HL-60/S4 treated with phorbol 12-myristate 13-acetate at 8.2 ng/mL for 4 days and 3 days (cell line): ENCODE results near the gene CDX2.
"Not testable (repeated sequence)": the region's sequence is repeated elsewhere in the genome, so short reads cannot be mapped to it uniquely, and the experiment has no call there.

Experiments
- in situ Hi-C: fragments of 300-500 bp; cut with MboI; formaldehyde crosslinking; loops from 2 replicates; pipeline ENCODE4 v1.15.0; 2022; ENCODE audit warnings: low sequenced_read_pairs

CDX2 gene

GRCh38 chr13:27969082-27969865 lies at the start of gene CDX2:
TSS of gene CDX2 (minus strand) at chr13:27969315. CDS start at chr13:27969006, 309 bp downstream.
- in situ Hi-C loops, result loop anchor here (25.0 kb wide), 1 partner anchor 582 kb away; no protein-coding TSS in a partner anchor

- in situ Hi-C loops, result no loop called here
Observed at GRCh38 chr13:28014301-28014700, 45.2 kb upstream of the CDX2 start.

GRCh38 chr13:28013482-28013881 lies 44.4 kb upstream of the CDX2 start:
- in situ Hi-C loops, result no loop called here

- in situ Hi-C loops, result no loop called here
Observed at GRCh38 chr13:28012896-28013295, 43.8 kb upstream of the CDX2 start.

- in situ Hi-C loops, result no loop called here
Observed at GRCh38 chr13:28012383-28012782, 43.3 kb upstream of the CDX2 start.

- in situ Hi-C loops, result no loop called here
Observed at GRCh38 chr13:28010046-28010445, 40.9 kb upstream of the CDX2 start.

GRCh38 chr13:28005016-28005415 lies 35.9 kb upstream of the CDX2 start:
- in situ Hi-C loops, result not testable (repeated sequence)

- in situ Hi-C loops, result no loop called here
Observed at GRCh38 chr13:28002886-28003698, 34.0 kb upstream of the CDX2 start.

- in situ Hi-C loops, result no loop called here
Observed at GRCh38 chr13:28001837-28002473, 32.8 kb upstream of the CDX2 start.

GRCh38 chr13:28001049-28001448 lies 31.9 kb upstream of the CDX2 start:
- in situ Hi-C loops, result no loop called here

- in situ Hi-C loops, result no loop called here
Observed at GRCh38 chr13:28000567-28000966, 31.5 kb upstream of the CDX2 start.

- in situ Hi-C loops, result loop anchor here (25.0 kb wide), 1 partner anchor 1036 kb away; no protein-coding TSS in a partner anchor
Observed at GRCh38 chr13:27997904-27998522, 28.9 kb upstream of the CDX2 start.

- in situ Hi-C loops, result loop anchor here (25.0 kb wide), 1 partner anchor 1030 kb away; no protein-coding TSS in a partner anchor
Observed at GRCh38 chr13:27991881-27992280, 22.8 kb upstream of the CDX2 start.

- in situ Hi-C loops, result loop anchor here (25.0 kb wide), 1 partner anchor 1026 kb away; no protein-coding TSS in a partner anchor
Observed at GRCh38 chr13:27988520-27988919, 19.4 kb upstream of the CDX2 start, which contains the start of gene URAD. TSS of gene URAD (minus strand) at chr13:27988693. CDS start at chr13:27988637, 56 bp downstream.

- in situ Hi-C loops, result loop anchor here (25.0 kb wide), 1 partner anchor 1023 kb away; no protein-coding TSS in a partner anchor
Observed at GRCh38 chr13:27985600-27985999, 16.5 kb upstream of the CDX2 start.

GRCh38 chr13:27982361-27982760 lies 13.2 kb upstream of the CDX2 start:
- in situ Hi-C loops, result loop anchor here (25.0 kb wide), 1 partner anchor 1020 kb away; no protein-coding TSS in a partner anchor

- in situ Hi-C loops, result loop anchor here (25.0 kb wide), 1 partner anchor 1019 kb away; no protein-coding TSS in a partner anchor
Observed at GRCh38 chr13:27981006-27981708, 12.0 kb upstream of the CDX2 start.

GRCh38 chr13:27980280-27980998 lies 11.3 kb upstream of the CDX2 start:
- in situ Hi-C loops, result loop anchor here (25.0 kb wide), 1 partner anchor 1018 kb away; no protein-coding TSS in a partner anchor

- in situ Hi-C loops, result loop anchor here (25.0 kb wide), 1 partner anchor 1018 kb away; no protein-coding TSS in a partner anchor
Observed at GRCh38 chr13:27979765-27980279, 10.7 kb upstream of the CDX2 start.
